ENCODE measurements around the gene FGF22. TPM values are rescaled to one million over a fixed set of nuclear protein-coding genes. Genes with fewer than 3 reads are reported as not detected.
"Not testable (repeated sequence)": the region's sequence is repeated elsewhere in the genome, so short reads cannot be mapped to it uniquely, and the experiment has no call there.

Gene FGF22
- total RNA-seq (2014; rRNA removed; shearing (Covaris generic)), result not detected in 2 replicates

DNA sequence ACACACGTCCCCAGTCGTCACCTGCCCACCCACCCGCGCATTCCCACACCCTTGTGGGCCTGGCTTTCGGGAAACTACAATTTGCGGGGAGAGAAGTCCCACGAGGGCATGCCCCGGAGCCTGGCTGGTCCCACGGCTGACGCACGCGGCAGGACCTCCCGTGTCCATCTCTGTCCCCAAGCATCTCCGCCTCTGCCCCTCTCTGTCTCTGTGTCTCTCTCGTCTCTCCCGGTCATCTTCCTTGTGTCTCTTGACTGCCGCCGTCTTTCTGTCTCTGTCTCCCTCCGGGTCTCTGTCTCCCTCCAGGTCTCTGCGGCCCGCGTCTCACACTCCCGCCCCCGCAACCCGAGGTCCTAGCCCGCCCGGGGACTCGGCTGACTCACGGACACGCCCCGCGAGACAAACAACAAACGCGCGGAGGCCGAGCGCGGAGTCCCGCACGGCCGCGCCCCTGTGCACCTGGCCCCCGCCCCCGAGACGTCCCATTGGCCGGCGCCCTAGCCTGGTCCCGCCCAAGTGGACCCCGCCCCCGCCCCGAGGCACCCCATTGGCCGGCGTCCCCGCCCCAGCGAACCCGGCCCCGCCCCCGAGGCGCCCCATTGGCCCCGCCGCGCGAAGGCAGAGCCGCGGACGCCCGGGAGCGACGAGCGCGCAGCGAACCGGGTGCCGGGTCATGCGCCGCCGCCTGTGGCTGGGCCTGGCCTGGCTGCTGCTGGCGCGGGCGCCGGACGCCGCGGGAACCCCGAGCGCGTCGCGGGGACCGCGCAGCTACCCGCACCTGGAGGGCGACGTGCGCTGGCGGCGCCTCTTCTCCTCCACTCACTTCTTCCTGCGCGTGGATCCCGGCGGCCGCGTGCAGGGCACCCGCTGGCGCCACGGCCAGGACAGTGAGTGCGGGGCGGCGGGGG is at the start of gene FGF22:
Gene FGF22 (plus strand): TSS at position 627 of the 908 bp plus-strand sequence. CDS start 47 bp downstream, at position 674.
- DNase-seq (ENCODE audit: low read depth), result peak; percentile 95

DNA sequence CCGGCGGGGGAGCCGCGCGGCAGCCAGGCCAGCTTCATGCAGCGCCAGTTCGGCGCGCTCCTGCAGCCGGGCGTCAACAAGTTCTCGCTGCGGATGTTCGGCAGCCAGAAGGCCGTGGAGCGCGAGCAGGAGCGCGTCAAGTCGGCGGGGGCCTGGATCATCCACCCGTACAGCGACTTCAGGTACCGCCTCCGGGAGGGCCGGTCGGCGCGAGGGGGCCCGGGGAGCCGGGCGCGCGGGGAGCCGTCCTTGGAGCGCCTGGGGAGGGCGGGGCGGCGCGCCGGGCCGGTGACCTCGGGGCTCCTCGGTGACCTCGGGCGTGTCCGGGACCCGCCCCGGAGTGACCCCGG is 49.3 kb upstream of the FGF22 start:
- peak; percentile 78 for DNase-seq (ENCODE audit: low read depth)

DNA sequence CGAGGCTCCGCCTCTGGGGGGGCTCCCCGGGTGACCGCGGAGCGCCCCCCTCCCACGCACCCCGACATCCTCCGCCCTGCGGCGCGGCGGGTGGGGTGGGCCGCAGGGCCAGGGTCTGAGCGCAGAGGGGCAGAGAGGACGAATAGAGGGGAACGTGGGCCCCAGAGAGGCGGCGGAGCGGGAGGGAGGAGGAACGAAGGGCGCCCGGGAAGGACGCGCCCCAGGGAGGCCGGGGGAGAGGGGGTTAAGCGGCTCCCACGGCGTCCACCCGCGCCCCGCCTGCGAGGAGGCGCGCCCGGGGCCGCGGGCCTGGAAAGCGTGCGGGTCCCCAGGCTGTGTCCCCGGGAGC is 49.0 kb upstream of the FGF22 start:
- no peak for DNase-seq (ENCODE audit: low read depth)

- peak; percentile 67 for DNase-seq (ENCODE audit: low read depth)
These were observed 48.4 kb upstream of the FGF22 start for GRCh38 chr19:591099-591958.

GRCh38 chr19:592101-592500 is 47.6 kb upstream of the FGF22 start:
- DNase-seq (ENCODE audit: low read depth), result no peak

- DNase-seq (ENCODE audit: low read depth), result no peak
These were observed 46.6 kb upstream of the FGF22 start for GRCh38 chr19:593055-593454.

DNA sequence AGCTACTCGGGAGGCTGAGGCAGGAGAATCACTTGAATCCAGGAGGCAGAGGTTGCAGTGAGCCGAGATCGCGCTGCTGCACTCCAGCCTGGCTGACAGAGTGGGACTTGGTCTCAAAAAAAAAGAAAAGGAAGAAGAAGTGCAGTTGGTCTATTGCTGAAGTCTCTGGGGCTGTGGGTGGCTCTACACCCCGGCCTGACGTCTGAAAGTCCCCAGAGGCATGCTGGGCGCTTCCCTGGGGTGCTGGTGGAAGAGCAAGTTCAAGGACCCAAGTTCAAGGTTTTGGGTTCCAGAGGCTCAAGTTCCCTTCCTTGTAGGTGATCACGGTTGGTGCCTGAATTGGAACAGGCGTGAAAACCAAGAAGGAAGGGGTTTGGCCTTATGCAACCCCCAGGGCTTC is 46.2 kb upstream of the FGF22 start:
- DNase-seq (ENCODE audit: low read depth), result no peak

DNA sequence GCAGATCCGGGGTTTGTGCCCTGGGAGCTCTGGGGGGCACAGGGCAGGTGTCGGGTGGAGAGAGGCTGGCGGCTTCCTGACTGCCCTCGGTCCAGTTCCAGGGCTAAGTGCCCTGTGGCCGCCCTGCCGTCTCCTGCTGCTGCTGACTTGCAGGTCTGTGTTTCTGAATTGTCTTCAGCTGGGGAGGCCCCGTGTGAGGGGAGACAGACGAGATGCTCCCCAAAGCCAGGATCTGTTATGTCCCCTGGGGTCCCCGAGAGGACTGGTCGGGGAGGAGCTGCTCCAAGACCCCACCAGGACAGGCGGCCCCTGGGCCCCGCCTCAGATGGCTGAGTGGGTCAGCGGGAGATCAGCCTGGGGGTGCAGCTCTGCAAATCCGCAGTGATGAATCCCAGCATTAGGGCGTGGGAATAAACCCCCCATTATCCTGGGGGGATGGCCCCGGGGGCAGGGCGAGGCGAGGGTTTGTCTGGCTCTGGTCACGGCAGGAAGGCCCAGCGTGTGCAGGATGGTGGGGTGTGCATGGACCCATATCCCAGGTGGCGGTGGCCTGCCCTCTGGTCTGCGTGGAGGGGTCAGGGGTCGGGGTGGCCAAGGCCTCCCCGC is 45.3 kb upstream of the FGF22 start:
- DNase-seq (ENCODE audit: low read depth), result no peak

GRCh38 chr19:595326-596262 is 44.1 kb upstream of the FGF22 start:
- DNase-seq (ENCODE audit: low read depth), result no peak

GRCh38 chr19:596263-596655 is 43.4 kb upstream of the FGF22 start:
- no peak for DNase-seq (ENCODE audit: low read depth)

GRCh38 chr19:597406-598315 is 42.0 kb upstream of the FGF22 start:
- DNase-seq (ENCODE audit: low read depth), result no peak

GRCh38 chr19:601310-601709 is 38.4 kb upstream of the FGF22 start:
- no peak for DNase-seq (ENCODE audit: low read depth)

GRCh38 chr19:601790-602189 is 37.9 kb upstream of the FGF22 start:
- no peak for DNase-seq (ENCODE audit: low read depth)

GRCh38 chr19:602391-603301 is 37.0 kb upstream of the FGF22 start:
- no peak for DNase-seq (ENCODE audit: low read depth)

- DNase-seq (ENCODE audit: low read depth), result not testable (repeated sequence)
These were observed 36.4 kb upstream of the FGF22 start for GRCh38 chr19:603302-603639.

- not testable (repeated sequence) for DNase-seq (ENCODE audit: low read depth)
These were observed 35.9 kb upstream of the FGF22 start for GRCh38 chr19:603779-604178.

- no peak for DNase-seq (ENCODE audit: low read depth)
These were observed 35.3 kb upstream of the FGF22 start for GRCh38 chr19:604355-604754.

GRCh38 chr19:605061-605971 is 34.4 kb upstream of the FGF22 start:
- not testable (repeated sequence) for DNase-seq (ENCODE audit: low read depth)

All from Daoy (cell line).